Gastroesophageal sphincter (tissue), 3 donors: ENCODE measurements around the gene MTTP.

Experiments used
- CTCF ChIP-seq, 4 experiments: fragments of 200-600 bp in 2 of 4; fragments of 450-650 bp in 2 of 4; sonication (generic) in 1 of 4; IDR thresholded peaks; one replicate each; pipeline ENCODE4 v1.5.1; 2017 to 2019; ENCODE audit warnings: antibody characterized with exemption in 4 of 4, mild to moderate bottlenecking in 2 of 4, moderate library complexity in 2 of 4
- POLR2A ChIP-seq, 2 donors: fragments of 450-650 bp; IDR thresholded peaks; one replicate each; pipeline ENCODE4 v1.6.1; 2017; ENCODE audit warnings: antibody characterized with exemption in 2 of 2, mild to moderate bottlenecking in 2 of 2, moderate library complexity in 1 of 2

- TF ChIP-seq POLR2A (IDR thresholded peaks at IDR 0.05): no peak
- no peak for TF ChIP-seq CTCF (IDR thresholded peaks at IDR 0.05)
Measured at GRCh38 chr4:99612704-99613103, 38.1 kb downstream of the MTTP start.
